ENCODE data around the gene SRPRA.
"Not testable (repeated sequence)": the region's sequence is repeated elsewhere in the genome, so short reads cannot be mapped to it uniquely, and the experiment has no call there.

SRPRA gene

DNA sequence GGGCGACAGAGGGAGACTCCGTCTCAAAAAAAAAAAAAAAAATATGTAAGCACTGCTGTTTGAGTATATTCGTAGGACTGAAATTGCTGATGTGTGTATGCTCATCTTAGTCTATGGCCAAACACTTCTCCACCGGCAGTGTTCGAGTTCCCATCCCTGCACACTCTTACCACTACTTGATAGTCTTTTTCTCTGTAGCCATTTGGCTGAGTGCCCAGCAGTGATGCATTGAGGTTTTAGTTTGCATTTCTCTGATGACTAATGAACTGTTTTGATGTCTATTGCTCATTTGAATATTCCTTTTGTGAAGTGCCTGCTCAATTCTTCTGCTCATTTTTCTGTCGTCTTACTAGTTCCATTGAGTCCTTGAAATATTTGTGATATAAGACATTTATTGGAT lies 16.1 kb upstream of the SRPRA start:
- DNase-seq: peak in 17 of 56 donors; percentile 6 to 76 (median 28)

DNA sequence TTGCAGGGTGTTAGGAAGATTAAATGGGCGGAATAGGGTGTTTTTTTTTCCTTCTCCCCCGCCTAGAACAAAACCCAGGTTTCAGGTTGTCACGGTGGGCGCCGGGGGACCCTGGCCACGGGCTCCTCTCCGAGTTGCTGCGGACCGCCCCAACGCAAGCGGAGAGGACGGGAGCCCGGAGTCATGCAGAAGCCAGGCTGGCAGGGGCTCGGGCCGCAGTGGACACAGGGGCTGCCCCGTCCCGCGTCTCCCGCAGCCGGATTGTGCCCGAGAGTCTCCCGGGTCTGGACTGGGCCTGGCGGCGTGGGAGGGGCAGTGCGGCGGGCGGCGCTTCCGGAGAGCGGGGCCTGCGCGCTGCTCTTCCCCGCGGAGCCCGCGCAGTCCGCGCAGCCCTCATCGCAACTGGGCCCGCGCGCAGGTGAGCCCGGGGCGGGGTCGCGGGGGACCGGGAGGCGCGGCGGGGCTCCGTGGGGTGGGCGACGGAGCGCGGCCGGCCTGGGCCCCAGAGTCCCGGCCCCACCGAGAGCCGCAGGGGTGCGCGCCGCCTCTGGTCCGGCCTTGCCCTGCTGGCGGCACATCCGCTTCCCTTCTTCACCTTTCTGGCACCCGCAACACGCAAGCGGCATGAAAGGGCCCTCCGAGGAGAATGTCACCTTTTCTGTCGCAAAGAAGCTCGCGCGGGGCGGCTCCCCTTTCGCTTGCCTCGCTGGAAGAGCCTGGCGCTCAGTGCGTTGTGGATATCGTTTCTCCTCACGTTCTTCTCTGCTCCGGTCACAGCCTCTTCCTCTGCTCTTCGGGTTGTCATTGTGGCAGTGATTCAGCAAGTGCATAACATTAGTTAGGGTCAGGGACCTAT lies 14.3 kb upstream of the SRPRA start, which contains the start of gene TIRAP:
TIRAP (plus strand) TSS at position 358 of the 856 bp plus-strand sequence. CDS start 7,802 bp downstream, outside the sequence.
- peak in 40 of 56 donors; percentile 14 to 68 (median 45) for DNase-seq

DNA sequence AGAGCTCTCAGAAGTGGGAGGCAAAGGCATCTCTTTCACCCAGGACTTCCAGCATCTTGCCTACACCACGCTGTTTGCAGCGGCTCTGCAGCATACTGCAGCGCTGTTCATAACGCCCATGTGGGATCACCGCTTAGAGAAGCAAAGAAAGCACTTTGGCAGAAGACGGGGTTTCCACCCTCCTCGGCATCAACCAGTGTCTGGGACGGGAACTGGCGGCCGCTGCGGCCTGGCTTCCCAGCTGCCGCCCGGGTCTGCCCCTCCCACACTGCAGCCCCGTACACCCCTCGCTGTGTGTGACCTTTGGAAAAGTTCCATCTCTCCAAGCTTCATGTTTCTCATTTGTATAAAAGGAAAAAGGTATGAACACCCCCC lies 13.7 kb upstream of the SRPRA start:
- DNase-seq: peak in 33 of 56 donors; percentile 11 to 67 (median 39)

DNA sequence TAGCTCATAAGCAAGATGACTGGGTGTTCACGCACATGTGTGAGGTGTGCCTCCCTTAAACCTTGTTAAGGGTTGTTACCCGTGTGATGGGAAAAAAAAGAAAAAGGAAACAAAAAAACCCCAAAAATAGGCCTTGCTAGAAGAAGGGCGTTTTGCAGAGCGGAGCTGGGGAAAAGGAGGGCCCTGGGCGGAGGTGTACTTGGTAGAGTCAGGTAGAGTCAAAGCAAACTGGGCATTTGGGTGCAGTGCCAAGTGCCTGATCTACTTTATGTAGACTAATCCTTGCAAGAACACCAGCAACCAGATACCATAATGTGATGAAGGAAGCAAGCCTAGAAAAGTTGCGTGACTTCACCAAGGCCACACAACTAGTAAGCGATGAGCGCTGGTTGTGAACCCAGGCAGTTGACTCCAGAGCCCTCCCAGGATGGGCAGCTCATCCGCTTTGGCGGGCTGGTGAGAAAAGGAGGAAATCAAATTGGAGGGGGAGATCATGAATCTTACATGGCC lies 13.0 kb upstream of the SRPRA start:
- DNase-seq: no peak

DNA sequence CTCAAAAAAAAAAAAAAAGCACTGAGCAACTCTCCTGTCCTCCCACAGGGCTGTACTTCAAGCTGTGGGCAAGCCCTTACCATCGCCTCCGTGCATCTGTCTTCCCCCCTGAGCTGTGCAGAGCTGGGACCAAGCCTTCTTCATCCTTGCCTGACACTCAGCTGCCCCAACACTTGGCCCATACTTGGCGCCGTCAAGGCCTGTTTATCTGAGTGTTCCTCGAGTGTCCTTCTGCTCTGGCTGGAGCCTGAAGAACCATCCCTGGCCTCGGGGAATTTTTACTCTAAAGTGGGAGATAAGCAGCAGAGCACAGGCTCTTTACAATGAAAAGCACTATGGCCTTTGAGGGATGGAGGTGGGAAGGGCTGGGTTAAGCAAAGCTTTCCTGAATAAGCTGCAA lies 12.6 kb upstream of the SRPRA start:
- no peak for DNase-seq

DNA sequence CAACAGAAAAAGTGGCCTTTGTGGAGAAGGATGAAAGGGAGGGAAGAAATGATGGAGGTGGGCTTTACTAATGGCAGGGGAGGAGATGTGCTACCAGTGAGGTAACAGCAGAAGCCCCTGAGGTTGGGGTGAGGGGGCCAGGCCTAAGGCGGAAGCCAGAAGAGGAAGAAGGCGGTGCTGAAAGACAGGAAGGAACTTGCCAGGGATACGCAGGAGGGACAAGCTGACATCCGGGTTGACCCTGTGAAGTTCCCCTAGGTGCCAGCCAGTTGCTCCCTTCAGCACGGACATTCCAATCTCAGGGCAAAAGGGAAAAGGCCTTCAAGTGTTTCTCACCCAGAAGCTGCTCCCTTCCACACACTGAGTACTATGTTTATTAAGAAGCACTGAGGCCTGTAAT lies 11.9 kb upstream of the SRPRA start:
- no peak for DNase-seq

DNA sequence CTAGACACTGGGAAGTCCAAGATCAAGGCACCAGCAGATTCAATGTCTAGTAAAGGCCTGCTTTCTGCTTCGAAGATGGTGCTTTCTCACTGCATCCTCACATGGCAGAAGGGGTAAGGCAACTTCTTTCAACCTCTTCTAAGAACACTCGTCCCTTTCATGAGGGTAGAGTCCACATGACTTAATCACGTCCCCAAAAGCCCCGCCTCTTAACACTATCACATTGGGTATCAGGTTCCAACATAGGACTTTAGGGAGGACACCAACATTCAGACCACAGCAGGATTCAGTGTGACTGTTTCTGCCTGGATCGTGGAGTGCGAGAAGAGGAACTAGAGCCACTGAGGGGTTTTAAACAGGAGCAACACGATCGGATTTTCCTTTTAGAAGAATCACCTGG lies 10.5 kb upstream of the SRPRA start:
- DNase-seq: no peak

DNA sequence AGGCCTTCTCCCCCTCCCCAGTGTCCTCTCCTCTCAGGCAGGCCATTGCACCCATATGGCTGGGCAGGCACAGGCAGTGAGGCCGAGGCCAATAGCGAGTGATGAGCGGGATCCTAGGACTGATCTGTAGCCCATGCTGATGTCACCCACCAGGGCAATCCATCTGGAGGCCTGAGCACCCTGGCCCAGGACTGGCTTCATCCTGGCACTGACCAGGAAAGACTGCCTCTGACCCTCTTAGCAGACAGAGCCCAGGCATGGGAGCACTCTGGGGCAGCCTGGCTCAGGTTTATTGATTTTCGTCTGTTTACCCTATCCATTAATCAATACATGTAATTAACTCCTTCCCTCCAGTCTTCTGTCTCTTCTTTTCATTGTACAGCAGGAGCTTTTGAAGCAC lies 9.1 kb upstream of the SRPRA start:
- DNase-seq: no peak

DNA sequence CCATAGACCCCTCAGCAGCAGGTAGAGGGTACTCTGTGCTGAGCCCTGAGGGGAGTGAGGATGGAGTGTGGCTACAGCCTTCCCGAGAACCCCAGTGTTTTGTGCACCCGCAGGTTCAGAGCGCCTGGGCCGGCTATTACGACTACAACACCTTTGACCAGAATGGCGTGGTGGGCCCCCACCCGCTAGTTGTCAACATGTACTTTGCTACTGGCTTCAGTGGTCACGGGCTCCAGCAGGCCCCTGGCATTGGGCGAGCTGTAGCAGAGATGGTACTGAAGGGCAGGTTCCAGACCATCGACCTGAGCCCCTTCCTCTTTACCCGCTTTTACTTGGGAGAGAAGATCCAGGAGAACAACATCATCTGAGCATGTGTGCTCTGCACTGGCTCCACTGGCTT lies 8.6 kb upstream of the SRPRA start:
- DNase-seq: no peak

DNA sequence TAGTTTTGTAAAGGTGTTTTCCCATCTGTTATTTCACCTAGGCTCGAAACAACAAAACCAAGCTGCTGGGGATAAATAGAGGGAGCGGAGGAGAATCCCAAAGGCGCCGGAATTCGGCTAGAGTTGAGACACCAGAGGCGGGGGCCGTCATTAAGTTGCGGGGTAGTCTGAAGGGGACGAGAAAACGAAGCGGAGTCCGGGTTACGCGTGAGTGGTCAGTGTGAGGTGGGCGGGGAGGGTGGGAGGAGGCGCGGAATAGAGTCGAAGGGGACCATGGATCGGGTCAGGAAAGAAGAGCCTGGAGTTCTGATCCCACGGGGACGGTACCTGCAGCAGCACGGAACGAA lies 361 bp downstream of the SRPRA start:
- DNase-seq: no peak

DNA sequence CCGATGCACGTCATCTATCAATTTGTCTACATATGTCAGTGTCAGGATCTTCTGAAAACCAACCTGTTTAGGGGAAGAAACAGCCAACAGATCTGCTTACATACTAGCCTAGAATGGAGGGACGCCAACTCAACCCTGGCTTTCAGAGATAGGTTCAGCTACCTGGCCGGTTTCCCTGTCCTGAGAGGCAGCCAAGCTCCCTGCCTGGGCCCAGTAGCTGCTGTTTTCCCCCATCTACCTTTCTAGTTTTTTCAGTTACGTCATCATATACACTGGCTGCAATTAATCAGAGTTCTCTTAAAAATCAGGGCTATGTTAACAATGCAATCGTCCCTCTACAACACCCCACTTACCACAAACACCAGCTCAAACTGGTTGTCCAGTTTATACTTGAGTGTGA lies 1.0 kb downstream of the SRPRA start:
- DNase-seq: no peak

DNA sequence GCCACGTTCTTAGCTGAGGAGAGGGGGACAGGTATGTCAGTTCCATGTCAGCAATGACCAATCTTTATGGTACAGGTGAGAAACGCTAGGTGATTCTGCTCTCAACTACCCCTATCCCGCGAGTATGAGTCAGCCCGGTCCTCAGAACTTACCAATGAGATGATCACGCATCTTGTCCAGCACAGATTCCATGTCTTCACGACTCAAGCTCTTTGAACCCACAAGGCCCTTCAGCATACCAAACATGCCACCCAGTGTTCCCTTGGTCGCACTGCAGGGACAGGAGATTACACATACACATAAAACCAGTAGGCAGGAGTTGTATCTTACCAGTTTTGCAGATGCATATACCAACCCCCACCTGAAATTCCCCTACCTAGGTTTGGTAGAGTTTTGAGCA lies 2.9 kb downstream of the SRPRA start:
- no peak for DNase-seq

DNA sequence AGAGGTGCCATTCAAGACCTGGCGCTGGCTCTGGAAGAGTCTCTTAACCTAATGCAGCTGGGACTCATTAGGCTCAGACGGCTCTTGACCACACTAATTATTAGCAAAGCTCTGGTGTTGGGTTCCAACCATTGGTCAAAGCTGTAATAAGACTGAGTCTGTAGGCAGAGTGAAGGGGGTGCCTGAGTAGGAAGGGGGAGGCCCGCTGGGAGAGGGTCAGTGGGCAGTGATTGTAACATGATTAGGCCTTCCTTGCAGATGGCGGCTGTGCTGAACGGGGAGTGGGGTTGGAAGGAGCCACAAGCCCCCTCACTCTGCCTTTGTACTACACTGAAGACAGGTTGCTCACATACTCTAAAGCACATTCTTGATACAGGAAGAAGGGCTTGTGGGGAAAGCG lies 5.2 kb downstream of the SRPRA start:
- no peak for DNase-seq

DNA sequence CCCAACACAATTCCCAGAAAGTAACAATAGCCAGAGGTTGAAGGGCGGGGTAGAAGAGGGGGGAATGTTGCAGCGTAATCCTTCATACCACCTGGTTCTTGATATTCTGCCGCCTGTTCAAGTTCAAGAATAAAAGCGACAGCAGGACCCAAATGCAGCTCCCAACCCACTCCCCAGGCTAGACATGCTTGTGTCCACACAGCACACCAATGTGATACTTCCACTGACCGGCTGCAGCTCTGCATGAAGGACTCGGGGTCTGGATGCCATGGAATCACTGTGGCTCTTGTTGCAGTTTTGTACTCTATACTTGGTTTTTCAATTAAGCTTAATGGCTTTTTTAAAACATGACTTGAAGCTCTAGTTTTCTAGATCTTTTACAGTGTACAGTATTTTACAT lies 6.5 kb downstream of the SRPRA start:
- DNase-seq: no peak

DNA sequence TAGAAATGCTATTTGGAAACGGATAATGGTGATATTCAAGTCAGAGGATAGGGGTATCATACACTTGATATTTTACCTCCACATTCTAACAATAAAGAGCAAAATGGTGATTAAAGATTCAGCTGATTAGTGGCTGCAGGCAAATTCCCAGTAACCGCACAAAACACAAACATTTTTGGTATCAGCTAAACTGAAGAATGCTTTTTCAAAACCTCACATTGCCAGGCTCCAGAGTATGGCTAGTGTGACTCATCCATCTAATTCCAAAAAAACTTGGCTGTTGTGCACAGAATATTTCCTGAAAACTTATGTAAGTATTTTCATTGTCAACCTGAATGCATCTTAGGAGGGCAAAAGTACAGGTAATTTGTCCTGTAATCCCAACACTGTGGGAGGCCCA lies 10.9 kb downstream of the SRPRA start:
- DNase-seq: no peak

DNA sequence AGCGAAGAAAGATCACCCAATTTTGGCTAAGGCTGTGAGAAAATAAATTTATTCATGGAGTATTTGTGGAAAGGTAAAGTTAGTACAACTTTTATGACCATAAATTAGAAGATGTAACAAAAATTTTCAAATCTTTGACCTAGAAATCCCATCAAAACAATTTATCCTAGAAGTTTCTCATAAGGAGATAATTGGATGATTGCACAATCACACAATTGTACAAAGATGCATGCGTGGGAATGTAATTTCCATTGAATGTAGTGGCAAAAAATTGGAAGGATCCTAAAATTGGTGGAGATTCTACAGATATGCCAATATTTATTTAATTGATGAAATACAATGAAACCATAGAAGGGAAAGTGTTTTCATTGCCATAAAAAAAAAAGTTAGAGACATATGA lies 11.6 kb downstream of the SRPRA start:
- DNase-seq: no peak

DNA sequence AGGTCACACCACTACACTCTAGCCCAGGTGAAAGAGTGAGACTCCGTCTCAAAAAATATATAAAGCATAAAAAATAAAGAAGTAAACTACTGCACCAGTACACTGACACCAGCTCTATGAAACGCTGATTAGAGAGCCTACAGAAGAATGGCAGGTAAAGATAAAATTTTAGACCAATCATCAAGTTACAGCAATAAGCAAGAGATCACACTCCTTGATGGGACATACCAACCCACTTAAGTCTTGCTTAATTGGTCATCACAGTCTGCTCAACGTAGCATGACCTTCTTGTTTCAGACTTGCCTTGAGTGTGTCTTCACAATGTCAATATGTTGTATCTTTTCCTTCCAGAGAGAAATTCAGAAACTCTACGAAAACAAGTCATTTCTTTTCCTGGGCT lies 12.5 kb downstream of the SRPRA start:
- no peak for DNase-seq

DNA sequence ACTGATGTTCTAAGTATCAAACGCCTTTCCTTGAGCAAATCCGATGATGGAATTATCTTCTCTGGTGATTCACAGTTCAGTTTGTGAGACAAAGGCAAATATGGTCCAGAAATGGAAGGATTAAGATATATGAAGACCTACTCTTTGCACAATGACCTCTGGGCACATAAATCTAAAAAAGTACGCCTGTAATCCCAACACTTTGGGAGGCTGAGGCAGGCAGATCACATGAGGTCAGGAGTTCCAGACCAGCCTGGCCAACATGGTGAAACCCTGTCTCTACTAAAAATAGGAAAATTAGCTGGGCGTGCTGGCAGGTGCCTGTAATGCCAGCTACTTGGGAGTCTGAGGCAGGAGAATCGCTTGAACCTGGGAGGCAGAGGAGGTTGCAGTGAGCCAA lies 13.2 kb downstream of the SRPRA start:
- not testable (repeated sequence) for DNase-seq

DNA sequence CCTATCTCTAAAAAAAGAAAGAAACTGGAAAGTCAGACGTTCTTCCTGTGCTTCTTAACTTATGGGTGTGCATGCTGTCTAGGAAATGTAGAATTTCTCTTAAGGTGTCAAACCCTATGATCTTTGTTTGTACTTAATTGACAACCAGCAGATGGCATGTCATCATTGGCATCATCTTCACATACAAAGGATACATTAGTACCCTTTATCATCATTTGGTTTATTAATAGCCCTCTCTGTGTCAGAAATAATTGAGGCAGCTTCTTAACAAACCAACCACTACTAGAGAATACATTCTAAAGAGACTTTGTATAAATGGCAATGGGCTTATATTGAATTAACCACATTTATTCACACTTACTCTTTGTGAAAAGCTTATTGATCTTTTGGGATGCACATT lies 13.9 kb downstream of the SRPRA start:
- DNase-seq: no peak

DNA sequence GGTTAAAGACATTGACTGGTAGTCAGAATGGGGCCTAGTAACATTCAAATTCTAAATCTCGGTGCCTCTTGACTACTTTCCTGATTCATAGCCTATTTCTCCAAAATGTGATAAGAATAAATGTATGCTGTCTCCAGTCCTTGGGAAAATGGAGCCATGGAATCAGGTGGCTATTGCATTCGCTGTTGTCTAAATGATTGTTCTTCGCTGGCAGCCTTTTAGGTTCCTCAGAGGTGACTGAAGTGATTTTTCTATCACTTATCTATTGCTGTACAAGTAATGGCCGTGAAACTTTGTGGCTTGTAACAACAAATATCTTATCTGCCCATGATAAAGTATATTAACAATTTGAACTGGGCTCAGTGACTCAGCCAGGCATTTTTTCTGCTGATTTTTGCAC lies 15.4 kb downstream of the SRPRA start:
- no peak for DNase-seq

DNA sequence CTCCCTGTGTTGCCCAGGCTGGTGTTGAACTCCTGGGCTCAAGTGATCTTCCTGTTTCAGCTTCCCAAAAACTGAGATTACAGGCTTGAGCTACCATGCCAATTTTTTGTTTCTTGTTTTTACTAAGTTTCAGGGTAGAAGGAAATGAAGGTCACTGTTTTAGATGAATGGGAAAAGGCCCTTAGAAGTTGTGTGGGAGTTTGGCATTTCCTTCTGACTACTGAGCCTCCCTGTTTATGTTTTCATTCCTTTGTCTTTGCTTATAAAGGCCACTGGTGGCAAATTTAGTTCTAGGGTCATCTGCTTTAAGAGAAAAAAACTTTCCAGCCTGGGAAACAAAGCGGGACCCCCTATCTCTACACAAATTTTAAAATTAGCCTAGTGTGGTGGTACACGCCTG lies 22.1 kb downstream of the SRPRA start:
- DNase-seq: no peak

DNA sequence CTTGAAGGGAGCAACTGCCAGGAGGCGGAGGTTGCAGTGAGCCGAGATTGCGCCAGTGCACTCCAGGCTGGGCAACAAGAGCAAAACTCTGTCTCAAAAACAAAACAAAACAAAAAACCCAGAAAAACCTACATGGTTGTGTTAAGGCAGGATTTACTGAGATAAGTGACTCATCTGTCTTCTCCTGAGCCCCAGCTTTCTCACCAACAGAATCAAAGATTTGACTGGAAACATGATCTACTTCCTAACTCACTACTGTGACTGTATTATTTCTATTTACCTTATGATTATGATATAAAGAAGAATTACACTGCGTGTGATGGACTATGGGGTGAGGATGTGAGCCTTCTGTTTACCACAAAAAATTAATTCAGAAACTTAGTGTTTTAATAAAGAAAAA lies 35.3 kb downstream of the SRPRA start:
- no peak for DNase-seq

DNA sequence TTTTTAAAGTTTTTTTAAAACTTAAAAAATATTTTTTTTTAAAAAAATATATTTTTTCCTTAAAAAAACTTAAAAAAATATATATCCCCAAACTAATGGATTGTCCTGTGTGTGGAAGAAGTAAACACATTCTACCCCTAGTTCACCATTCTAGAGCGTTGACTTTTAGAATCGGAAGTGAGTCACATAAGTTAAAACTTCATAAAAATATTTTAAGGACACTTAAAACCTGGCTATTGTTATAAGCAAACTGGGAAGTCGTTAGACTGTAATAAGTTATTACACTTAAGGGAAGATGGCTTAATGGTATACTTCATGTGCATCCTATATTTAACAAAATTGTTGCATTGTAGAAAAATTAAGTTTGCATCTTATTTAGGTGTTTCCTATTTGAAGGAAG lies 36.0 kb downstream of the SRPRA start:
- no peak for DNase-seq

Data from amygdala (tissue), 56 donors.